Activated naive CD4-positive, alpha-beta T cell treated with anti-CD3 and anti-CD28 coated beads for 36 hours (primary cell): Measurements from ENCODE around the gene FAM180A. TPM values are rescaled to one million over a fixed set of nuclear protein-coding genes. Genes with fewer than 3 reads are reported as not detected.

Experiments
- CTCF ChIA-PET: fragments of 350-600 bp; sonication (Branson Sonifier 250); formaldehyde crosslinking; loops from one replicate; lab custom pipeline; 2021; ENCODE audit warnings: antibody characterized with exemption; lab: Charles Lee
- DNase-seq: peaks from one replicate; pipeline ENCODE4 v3.0.0-alpha.2; 2020
- H3K27ac Mint-ChIP-seq: one replicate; pipeline ENCODE4 v1.8.0; 2021; ENCODE audit warnings: mild to moderate bottlenecking, mixed read lengths
- H3K27me3 Mint-ChIP-seq: one replicate; pipeline ENCODE4 v1.8.0; 2021; ENCODE audit warnings: low read depth, mixed read lengths
- H3K36me3 Mint-ChIP-seq: one replicate; pipeline ENCODE4 v1.8.0; 2021; ENCODE audit warnings: low read depth, mixed read lengths
- H3K4me1 Mint-ChIP-seq: one replicate; pipeline ENCODE4 v1.8.0; 2021; ENCODE audit warnings: low read depth, mixed read lengths
- H3K4me3 Mint-ChIP-seq: one replicate; pipeline ENCODE4 v1.8.0; 2021; ENCODE audit warnings: mild to moderate bottlenecking, moderate library complexity, mixed read lengths
- H3K9me3 Mint-ChIP-seq: one replicate; pipeline ENCODE4 v1.8.0; 2021; ENCODE audit warnings: mixed read lengths
- intact Hi-C: fragments of 100-400 bp; cut with micrococcal nuclease; formaldehyde crosslinking; loops from one replicate; pipeline ENCODE4 v1.15.1; 2023
- total RNA-seq, 2 experiments: library from RNA; stranded (reverse); gene quantifications; one replicate each; pipeline ENCODE4 v1.2.3, GENCODE V29; 2021

The FAM180A gene
- not detected for total RNA-seq

DNA sequence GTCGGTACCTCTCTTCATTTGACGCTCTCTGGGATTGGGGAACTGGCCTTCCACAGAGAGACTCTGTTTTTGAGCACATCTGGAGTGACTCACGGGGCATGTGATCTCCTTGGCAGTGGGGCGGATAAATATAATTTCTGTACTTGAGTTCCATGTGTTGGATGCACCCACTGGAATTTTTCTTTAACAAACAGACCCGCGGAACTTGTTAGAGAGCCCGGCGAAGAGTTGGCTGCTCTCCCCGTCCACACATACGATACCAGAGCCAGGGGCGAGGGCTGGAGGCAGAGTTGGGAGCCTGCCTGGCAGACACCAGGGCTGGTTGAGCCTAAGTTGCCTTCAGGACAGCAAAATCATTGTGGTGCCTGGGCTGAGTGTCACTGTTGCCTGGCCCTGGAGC, at the start of gene FAM180A:
TSS of gene FAM180A (minus strand) at position 44 of the 400 bp plus-strand sequence. CDS start 233 bp downstream, outside the sequence.
- Mint-ChIP-seq H3K4me3 (no peak within 1 kb of the TSS), H3K27me3 (peaks cover 2% of the 10 kb centered on the region), H3K27ac (no peak within 1 kb of the TSS), H3K36me3 (no peaks in the 10 kb centered on the region), H3K9me3 (no peaks in the 10 kb centered on the region), H3K4me1 (no peaks in the 10 kb centered on the region)
- intact Hi-C loops = no loop called here
- DNase-seq = no peak
- CTCF ChIA-PET = no interaction called here

DNA sequence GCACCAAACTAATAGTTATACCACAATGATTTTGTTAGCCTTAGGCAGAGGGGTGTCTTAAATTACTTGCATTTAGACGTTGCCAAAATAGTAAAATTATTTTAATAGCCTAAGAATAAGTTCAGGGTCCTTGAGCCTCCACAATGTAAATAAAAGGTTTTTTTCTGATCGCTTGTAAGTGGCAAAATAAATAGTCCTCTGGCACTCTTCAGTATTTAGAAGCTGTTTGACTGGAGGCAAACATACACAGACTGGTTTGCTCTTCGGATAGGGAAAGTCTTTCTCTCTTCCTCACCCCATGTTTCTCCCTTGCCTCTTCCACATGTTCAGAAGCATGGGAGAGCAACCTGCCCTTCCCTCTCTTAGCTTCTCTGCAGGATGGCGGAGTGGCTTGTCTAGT, 49.5 kb upstream of the FAM180A start:
- H3K4me3 Mint-ChIP-seq = no peak overlapping the region
- DNase-seq = no peak
- no peak overlapping the region for H3K27ac Mint-ChIP-seq
- CTCF ChIA-PET = interaction anchor here (0.6 kb wide), 1 partner anchor 195 kb away, joined by 4 read pairs; no protein-coding TSS in a partner anchor
- no peaks in the 10 kb centered on the region for H3K36me3 Mint-ChIP-seq
- H3K9me3 Mint-ChIP-seq = no peaks in the 10 kb centered on the region
- peaks cover 2% of the 10 kb centered on the region for H3K4me1 Mint-ChIP-seq
- H3K27me3 Mint-ChIP-seq = peaks cover 10% of the 10 kb centered on the region
- intact Hi-C loops = loop anchor here (5.0 kb wide), 1 partner anchor 286 kb away; the partner anchor contains the start of gene CNOT4

DNA sequence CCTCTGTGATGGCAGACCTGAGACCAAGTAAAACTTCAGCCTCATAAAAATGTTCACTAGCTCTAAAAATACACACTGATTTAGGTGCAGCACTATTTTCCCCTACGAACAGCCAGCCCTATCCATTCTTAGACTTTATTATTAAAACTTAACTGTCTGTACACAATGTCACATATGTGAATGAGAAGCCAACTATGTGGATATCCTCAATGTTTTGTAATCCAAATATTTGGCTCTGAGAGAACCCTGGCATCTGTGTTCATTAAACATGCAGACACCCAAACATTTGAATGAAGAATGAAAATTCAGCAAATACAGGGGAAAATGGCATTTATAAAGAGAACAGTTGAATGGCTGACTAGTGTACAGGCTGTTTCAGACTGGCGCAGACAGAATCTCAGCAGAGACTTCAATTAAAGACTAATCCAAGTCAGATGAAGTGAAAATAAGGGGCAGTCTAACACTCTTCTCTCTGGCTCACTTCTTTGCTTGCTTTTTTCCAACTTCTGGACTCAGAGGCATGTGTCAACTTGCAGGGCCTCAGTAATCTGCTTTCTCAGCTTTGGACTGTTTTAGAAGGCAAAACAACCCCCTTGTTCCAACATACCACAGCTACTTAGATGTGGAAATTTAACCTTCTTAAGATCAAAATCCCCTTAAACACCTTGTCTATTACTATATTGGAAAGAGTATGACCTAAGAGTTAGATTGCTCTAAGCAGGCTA, 47.4 kb upstream of the FAM180A start:
- intact Hi-C loops = loop anchor here (2.0 to 5.0 kb wide), 2 partner anchors 284 to 515 kb away; partner anchors contain the start of gene CNOT4
- CTCF ChIA-PET = no interaction called here
- H3K27me3 Mint-ChIP-seq = peaks cover 10% of the 10 kb centered on the region
- DNase-seq = no peak
- H3K27ac Mint-ChIP-seq = no peak overlapping the region
- H3K4me1 Mint-ChIP-seq = no peaks in the 10 kb centered on the region
- H3K4me3 Mint-ChIP-seq = no peak overlapping the region
- H3K36me3 Mint-ChIP-seq = no peaks in the 10 kb centered on the region
- no peaks in the 10 kb centered on the region for H3K9me3 Mint-ChIP-seq

DNA sequence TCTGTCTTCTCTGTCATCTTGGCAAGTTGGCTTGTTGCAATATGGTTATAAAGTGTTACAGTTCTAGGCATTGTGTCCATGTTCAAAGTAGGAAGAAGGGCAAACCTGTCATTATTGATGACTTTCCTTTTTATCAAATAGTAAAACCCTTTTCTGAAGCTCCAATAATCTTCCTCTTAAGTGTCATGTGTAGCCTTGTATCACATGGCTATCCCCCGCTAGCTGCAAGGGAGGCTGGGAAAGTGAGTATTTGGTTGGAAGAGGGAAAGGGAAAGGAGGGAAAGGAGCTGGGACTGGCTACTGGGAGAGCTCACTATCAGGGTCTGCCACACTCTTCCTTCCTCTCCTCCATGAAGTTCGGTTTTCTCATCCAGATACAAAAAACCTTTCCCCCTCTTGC, 45.2 kb upstream of the FAM180A start:
- H3K27me3 Mint-ChIP-seq = no peaks in the 10 kb centered on the region
- CTCF ChIA-PET = interaction anchor here (0.5 to 1.1 kb wide), 2 partner anchors 215 to 270 kb away, joined by 4 to 6 read pairs; no protein-coding TSS in a partner anchor
- intact Hi-C loops = no loop called here
- no peaks in the 10 kb centered on the region for H3K4me1 Mint-ChIP-seq
- no peak overlapping the region for H3K27ac Mint-ChIP-seq
- H3K9me3 Mint-ChIP-seq = no peaks in the 10 kb centered on the region
- H3K4me3 Mint-ChIP-seq = no peak overlapping the region
- no peaks in the 10 kb centered on the region for H3K36me3 Mint-ChIP-seq
- DNase-seq = no peak

DNA sequence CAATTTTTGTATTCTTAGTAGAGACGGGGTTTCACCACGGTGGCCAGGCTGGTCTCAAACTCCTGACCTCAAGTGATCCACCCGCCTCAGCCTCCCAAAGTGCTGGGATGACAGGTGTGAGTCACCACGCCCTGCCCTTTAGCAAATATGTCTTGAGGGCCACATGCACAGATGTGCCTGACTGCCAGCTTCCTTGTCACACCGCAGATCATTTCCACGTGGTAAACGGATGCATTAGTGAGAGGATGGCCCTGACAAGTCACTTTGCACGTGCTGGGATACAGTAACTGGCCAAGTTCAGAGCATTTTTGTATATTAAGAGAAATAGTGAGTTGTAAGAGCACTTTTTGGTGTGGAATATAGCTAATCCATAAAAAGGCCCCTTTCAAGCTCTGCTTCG, 44.3 kb upstream of the FAM180A start:
- CTCF ChIA-PET = no interaction called here
- no peak overlapping the region for H3K4me3 Mint-ChIP-seq
- peaks cover 3% of the 10 kb centered on the region for H3K27me3 Mint-ChIP-seq
- DNase-seq = no peak
- no peak overlapping the region for H3K27ac Mint-ChIP-seq
- intact Hi-C loops = no loop called here
- H3K4me1 Mint-ChIP-seq = no peaks in the 10 kb centered on the region
- H3K36me3 Mint-ChIP-seq = no peaks in the 10 kb centered on the region
- no peaks in the 10 kb centered on the region for H3K9me3 Mint-ChIP-seq

DNA sequence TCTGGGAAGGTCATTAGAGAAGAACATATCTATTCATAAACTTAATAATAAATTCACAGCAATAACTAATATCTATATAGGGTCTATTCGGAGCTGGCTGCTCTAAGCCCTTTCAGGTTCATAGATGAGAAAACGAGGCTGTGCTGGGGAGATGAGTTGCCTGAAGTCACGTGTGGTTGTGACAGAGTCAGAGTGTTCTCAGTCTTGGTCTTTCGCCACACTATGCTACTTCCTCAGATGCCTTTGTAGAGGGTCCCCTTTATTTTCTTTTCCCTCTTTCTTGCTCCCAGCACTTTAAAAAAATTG, 43.7 kb upstream of the FAM180A start:
- Mint-ChIP-seq H3K27ac (no peak overlapping the region), H3K4me1 (no peaks in the 10 kb centered on the region), H3K36me3 (no peaks in the 10 kb centered on the region), H3K4me3 (no peak overlapping the region), H3K9me3 (no peaks in the 10 kb centered on the region), H3K27me3 (peaks cover 3% of the 10 kb centered on the region)
- DNase-seq = no peak
- CTCF ChIA-PET = no interaction called here
- intact Hi-C loops = no loop called here

DNA sequence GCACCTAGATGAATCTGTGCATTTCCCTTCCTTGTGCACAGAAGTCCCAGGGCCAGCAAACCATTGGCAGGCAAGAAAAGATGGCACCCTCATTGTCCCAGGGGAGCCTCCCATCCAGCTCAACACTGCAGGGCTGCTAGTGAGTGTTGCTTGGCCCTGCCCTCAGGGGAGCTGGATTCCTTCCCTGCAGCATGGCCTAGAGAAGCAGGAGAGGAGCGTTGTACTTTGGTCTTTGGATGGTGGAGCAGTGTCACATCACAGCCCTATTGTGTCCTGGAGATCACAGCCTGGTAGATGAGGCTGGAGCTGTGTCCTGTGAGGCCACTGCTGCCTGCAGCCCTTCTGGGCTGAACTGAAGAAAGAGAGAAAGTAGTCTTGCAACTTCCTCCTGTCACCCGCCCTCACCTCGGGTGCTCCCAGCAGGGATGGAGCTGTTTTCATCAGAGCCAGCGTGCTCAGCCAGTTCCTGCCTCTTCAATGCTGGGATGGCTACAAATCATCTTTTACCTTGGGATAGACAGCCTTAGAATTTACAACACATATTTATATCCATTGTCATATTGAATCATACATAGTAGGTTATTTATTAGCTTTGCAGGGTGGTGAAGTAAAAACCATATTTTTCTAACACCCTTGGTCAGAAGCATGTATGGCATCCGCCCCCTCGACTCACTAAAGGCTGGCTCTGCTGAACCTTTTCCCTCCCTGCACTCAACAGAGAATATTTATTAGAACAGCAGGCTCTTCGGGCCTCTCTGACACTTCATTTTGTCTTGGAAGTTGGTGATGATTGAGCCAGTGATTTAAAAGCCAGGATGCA, 43.1 kb upstream of the FAM180A start:
- CTCF ChIA-PET = no interaction called here
- Mint-ChIP-seq H3K4me3 (no peak overlapping the region), H3K27ac (no peak overlapping the region), H3K9me3 (no peaks in the 10 kb centered on the region), H3K36me3 (no peaks in the 10 kb centered on the region), H3K27me3 (peaks cover 3% of the 10 kb centered on the region), H3K4me1 (no peaks in the 10 kb centered on the region)
- intact Hi-C loops = no loop called here
- no peak for DNase-seq

DNA sequence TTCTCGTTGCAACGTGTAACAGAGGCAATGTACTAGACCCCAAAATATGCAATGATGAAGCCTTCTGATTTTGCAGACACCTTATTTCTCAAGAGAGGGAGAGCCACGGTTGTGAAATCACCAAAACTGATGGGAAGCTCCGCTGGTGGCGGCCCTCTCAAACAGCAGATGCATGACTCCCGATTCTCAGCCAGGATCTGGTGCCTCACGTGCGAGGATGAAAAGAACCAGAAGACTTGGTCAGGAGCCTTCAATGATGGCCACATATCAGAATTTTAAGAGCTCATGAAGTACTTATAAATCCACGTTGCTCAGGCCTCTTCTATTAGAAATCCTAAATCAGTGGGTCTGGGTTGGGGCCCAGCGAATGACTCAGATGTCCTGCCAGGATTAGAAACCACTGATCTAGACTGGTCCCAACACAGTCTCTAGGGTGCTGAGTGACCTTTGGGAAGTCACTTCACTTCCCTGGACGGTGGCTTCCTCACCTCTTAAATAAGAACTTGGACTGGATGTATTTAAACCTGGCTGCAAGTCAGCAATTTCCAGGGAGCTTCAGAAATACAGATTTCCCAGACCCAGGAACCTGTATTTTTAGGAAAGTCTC, 41.9 kb upstream of the FAM180A start:
- Mint-ChIP-seq H3K4me3 (no peak overlapping the region), H3K27ac (no peak overlapping the region), H3K27me3 (peaks cover 3% of the 10 kb centered on the region), H3K9me3 (no peaks in the 10 kb centered on the region), H3K4me1 (no peaks in the 10 kb centered on the region), H3K36me3 (no peaks in the 10 kb centered on the region)
- no peak for DNase-seq
- CTCF ChIA-PET = no interaction called here
- intact Hi-C loops = no loop called here

DNA sequence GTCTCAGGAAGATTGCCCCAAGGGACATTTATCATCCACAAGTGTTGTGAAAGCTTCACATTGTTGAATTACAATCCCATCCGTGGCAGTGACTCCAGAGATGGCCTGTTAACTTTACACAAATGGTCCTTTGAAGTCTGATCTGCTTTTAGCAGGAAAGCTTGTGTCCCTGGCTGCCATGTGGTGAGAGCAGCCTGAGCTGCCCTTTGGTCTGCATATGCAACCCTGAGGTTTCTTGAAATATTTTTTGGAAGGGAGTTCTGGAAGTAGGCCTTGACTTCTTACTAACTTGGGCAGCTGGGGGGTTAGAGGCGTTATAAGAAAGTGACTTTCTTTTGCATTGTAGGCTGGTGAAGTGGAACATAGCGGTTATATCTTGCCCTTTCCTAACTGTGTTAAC, 41.3 kb upstream of the FAM180A start:
- Mint-ChIP-seq H3K27me3 (peaks cover 3% of the 10 kb centered on the region), H3K36me3 (no peaks in the 10 kb centered on the region), H3K9me3 (no peaks in the 10 kb centered on the region), H3K4me1 (no peaks in the 10 kb centered on the region), H3K4me3 (no peak overlapping the region), H3K27ac (no peak overlapping the region)
- DNase-seq = no peak
- intact Hi-C loops = no loop called here
- CTCF ChIA-PET = no interaction called here

DNA sequence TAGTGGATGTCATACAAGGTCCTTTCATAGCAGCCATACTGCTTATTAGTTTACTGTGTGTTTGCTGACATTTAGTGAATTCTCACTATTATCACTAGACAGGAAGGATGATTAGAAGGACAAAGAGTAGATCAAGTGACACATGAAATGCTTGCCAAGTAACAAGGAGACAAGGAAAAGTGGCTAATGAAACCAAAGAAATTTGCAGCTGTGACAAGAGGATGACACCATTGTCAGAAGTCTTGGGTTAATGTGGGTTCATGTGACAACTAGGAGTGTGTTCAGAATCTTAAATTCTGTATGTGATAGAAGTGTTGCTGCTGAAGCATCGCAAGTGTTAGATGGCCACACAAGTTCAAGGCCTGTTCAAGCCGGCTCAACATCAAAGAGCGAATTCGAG, 40.8 kb upstream of the FAM180A start:
- no peak for DNase-seq
- peaks cover 3% of the 10 kb centered on the region for H3K27me3 Mint-ChIP-seq
- no peaks in the 10 kb centered on the region for H3K36me3 Mint-ChIP-seq
- no peak overlapping the region for H3K27ac Mint-ChIP-seq
- CTCF ChIA-PET = no interaction called here
- H3K9me3 Mint-ChIP-seq = no peaks in the 10 kb centered on the region
- intact Hi-C loops = no loop called here
- no peak overlapping the region for H3K4me3 Mint-ChIP-seq
- H3K4me1 Mint-ChIP-seq = no peaks in the 10 kb centered on the region

DNA sequence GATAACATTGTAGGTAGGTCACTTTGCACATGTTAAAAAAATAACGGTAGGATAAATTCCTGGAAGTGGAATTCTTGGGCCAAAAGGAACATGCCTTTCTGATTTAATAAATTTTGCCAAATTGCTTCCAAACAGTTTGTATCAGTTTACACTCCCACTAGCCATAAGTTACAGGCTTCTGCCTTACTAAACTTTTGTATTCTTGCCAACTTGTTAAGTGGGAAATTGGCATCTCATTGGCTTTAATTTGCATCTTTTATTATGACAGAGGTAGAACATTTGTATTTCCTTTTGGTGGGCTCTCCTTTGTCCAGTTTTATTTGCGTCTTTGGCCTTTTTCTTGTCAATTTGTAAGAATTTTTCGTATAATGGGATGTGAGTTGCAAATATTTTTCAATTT, 38.3 kb upstream of the FAM180A start:
- Mint-ChIP-seq H3K4me3 (no peak overlapping the region), H3K36me3 (no peaks in the 10 kb centered on the region), H3K4me1 (no peaks in the 10 kb centered on the region), H3K9me3 (no peaks in the 10 kb centered on the region), H3K27ac (no peak overlapping the region), H3K27me3 (peaks cover 3% of the 10 kb centered on the region)
- CTCF ChIA-PET = no interaction called here
- no peak for DNase-seq
- intact Hi-C loops = no loop called here

DNA sequence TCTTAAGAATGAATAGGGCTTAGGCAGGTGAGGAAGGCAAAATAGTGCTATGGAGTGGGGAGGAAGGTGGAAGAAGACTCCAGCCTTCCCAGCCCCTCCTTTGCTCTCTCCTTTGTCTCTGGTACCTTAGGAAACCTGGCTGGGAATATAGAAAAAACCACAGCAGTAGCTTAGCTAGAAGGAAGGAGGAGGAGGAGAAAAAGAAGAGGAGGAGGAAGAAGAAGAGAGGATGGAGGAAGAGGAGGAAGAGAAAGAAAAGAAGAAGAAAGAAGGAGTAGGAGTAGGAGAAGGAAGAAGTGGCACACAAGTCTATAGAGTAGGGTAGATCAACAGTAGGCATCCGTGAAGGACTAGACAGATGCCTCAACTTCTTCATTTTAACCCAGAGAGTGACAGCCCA, 36.5 kb upstream of the FAM180A start:
- no peaks in the 10 kb centered on the region for H3K36me3 Mint-ChIP-seq
- H3K9me3 Mint-ChIP-seq = no peaks in the 10 kb centered on the region
- intact Hi-C loops = no loop called here
- no peak overlapping the region for H3K27ac Mint-ChIP-seq
- H3K4me3 Mint-ChIP-seq = no peak overlapping the region
- no peak for DNase-seq
- no peaks in the 10 kb centered on the region for H3K4me1 Mint-ChIP-seq
- CTCF ChIA-PET = interaction anchor here (1.5 kb wide), 1 partner anchor 112 kb away, joined by 3 read pairs; no protein-coding TSS in a partner anchor
- H3K27me3 Mint-ChIP-seq = peaks cover 3% of the 10 kb centered on the region
